AG09319 (cell line): Measurements from ENCODE around the gene KLF9.

Experiments used
- DNase-seq: peaks from one replicate; pipeline ENCODE4 v3.0.0-alpha.2; 2010; ENCODE audit warnings: low read depth; ENCODE audit errors: extremely low read depth
- TF ChIP-seq, protein P1 (sequence below): IDR thresholded peaks from 2 replicates; pipeline ENCODE4 v1.5.1; 2011; ENCODE audit warnings: low read depth, mild to moderate bottlenecking, inconsistent platforms, low read length, moderate library complexity

The KLF9 gene

DNA sequence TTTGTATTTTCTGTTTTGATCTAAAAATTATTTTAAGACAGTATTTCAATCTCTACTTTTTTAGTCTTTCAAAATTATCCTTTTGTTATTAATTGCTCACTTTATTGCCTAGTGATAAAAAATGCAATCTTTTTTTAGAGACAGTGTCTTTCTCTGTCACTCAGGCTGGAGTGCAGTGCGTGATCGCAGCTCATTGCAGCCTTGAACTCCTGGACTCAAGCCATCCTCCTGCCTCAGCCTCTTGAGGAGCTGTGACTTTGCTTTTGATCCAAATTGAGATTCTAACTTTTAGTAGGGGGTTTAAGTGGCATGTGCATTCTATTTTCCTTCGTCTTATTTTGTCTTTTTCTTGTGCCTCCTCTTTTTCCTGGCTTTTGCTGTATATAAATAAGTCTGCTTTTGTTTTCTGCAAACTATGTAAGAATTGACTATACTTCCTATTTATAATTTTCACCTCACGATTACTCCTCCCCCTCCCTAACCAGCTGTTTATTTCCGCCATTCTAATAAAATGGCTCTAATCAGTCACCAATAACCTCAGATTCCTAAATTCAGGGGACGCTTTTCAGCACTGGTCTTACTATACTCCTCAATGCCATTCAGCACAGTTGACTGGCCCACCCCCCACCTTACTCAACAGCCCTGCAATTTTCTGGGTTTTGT lies 32.3 kb downstream of the KLF9 start:
- TF ChIP-seq, protein P1, sequence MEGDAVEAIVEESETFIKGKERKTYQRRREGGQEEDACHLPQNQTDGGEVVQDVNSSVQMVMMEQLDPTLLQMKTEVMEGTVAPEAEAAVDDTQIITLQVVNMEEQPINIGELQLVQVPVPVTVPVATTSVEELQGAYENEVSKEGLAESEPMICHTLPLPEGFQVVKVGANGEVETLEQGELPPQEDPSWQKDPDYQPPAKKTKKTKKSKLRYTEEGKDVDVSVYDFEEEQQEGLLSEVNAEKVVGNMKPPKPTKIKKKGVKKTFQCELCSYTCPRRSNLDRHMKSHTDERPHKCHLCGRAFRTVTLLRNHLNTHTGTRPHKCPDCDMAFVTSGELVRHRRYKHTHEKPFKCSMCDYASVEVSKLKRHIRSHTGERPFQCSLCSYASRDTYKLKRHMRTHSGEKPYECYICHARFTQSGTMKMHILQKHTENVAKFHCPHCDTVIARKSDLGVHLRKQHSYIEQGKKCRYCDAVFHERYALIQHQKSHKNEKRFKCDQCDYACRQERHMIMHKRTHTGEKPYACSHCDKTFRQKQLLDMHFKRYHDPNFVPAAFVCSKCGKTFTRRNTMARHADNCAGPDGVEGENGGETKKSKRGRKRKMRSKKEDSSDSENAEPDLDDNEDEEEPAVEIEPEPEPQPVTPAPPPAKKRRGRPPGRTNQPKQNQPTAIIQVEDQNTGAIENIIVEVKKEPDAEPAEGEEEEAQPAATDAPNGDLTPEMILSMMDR = no peak
- no peak for DNase-seq

DNA sequence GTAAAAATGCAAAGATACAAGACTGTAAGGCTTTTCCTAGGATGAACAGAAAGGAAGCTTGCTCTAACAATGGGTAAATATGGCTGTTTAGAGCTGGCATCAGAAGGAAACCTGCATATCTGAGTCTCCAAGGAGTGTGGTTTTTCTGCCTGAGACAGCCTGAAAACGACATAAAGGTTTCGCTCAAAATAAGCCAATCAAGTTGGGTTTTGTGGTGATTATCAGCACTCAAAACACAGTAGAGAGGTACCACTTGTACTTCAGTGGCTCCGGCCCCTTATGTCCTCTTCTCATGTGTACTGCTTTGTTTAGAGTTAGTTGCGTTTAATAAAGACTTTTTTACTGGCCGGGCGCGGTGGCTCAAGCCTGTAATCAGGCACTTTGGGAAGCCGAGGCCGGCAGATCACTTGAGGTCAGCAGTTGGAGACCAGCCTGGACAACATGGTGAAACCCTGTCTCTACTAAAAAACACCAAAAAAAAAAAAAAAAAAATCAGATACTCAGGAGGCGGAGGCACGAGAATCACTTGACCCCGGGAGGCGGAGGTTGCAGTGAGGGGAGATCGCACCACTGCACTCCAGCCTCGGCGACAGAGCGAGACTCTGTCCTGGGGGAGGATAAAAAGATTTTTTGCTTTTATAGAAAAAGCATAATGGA lies 39.4 kb downstream of the KLF9 start:
- DNase-seq = no peak
- TF ChIP-seq, protein P1 = no peak

DNA sequence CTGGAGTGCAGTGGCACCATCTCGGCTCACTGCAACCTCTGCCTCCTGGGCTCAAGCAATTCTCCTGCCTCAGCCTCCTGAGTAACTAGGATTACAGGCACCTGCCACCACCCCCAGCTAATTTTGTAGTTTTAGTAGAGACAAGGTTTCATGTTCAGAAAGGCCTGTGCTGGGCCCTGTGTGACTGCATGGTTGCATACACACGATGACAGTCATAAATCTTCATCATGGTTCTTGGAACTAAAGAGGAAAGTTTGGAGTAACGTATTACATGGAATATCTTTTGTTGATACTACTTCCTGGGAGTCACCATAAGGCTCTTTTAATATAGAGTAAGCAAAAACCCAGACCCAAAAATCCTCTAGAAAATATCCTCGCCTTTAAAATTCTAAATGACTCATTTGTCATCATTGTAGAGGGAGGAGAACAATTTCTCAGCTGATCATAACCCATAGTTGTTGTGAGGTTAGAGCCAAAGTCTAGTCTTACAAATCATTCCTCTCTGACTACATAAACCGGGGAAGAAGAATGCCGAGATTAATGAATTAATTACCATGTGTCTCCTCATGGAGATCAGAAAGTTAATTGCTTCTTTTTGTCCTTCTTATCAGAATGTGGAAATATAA lies 47.0 kb downstream of the KLF9 start:
- no peak for DNase-seq
- TF ChIP-seq, protein P1 = no peak

DNA sequence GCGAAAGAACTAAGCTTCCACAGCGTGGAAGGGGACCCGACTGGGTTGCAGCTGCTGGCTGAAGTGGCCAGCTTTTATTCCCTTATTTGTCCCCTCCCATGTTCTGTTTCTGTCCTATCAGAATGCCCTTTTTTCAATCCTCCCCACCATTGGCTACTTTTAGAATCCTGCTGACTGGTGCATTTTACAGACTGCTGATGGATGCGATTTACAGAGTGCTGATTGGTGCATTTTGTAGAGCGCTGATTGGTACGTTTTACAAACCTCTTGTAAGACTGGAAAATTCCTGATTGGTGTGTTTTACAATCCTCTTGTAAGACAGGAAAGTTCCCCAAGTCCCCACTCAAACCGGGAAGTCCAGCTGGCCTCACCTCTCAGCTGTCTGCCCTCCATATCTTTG lies 50.7 kb downstream of the KLF9 start:
- TF ChIP-seq, protein P1 = no peak
- no peak for DNase-seq

DNA sequence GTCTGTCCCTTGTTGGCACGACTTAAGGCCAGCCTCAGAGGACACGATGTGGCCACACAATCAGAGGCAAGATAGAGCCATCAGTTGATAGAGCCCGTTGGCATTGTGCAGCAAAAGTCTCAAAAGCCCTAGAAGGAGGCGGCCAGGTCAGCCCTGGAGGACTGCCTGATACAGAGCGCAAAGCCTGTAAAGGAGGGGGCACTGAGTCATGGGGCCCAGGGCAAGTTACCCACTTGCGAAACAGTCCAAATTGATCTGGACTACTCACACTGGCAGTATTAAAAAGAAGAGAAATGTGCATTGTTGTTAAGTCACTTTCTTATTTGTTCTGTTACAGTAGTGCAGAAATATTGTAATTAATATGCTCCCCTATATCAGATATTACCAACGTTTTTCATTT lies 51.5 kb downstream of the KLF9 start:
- no peak for DNase-seq
- TF ChIP-seq, protein P1 = no peak

DNA sequence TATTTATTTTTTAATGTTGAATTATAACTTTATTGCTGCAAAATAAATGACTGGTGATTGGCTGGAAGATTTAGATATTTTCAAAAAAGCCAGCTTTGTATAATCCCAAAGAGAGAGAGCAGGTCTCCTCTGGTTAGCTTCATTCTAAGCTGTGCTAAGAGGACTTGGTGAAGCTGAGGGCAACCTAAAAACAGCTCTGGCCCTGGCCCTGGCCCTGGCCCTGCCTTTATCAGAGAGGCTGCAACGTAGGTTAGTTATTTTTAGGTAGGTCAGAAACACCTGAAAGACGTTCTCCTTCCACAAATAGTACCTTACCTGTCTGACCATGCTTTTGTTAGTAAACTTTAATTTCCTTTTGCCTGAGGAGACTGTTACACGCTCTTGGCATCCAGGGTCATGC lies 58.7 kb downstream of the KLF9 start:
- DNase-seq = no peak
- TF ChIP-seq, protein P1 = no peak

DNA sequence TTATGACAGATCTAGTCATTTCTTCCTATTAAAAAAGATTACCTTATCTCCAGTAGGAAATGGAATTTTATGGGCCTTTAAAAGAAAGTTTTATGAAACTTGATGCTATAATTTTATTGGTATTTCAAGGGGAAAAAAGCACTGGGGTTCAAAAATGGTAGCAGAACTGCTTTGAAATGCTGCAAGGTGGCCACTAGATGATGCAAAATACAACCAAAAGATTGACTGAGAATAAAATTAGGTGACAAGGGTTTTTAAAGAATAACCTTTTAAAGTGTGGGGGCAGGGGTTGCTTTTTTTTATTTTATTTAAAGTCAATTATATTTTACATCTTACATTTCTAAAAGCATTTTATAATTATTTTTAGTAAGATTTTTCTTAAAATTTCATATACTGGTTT lies 61.7 kb downstream of the KLF9 start:
- TF ChIP-seq, protein P1 = peak; percentile 58
- DNase-seq = no peak
